NCI-H69 (cell line): ENCODE results near the gene SLC28A1.
A peak's percentile ranks its signal among the peaks of the same experiment; 100 is the strongest.
"Not testable (repeated sequence)": the region's sequence is repeated elsewhere in the genome, so short reads cannot be mapped to it uniquely, and the experiment has no call there.

ENCODE experiments used
- DNase-seq: peaks from one replicate; lab custom pipeline; 2025; lab: John Stamatoyannopoulos, UW

SLC28A1 gene

GRCh38 chr15:84970843-84971242 lies 86.4 kb downstream of the SLC28A1 start:
- DNase-seq, result no peak

DNA sequence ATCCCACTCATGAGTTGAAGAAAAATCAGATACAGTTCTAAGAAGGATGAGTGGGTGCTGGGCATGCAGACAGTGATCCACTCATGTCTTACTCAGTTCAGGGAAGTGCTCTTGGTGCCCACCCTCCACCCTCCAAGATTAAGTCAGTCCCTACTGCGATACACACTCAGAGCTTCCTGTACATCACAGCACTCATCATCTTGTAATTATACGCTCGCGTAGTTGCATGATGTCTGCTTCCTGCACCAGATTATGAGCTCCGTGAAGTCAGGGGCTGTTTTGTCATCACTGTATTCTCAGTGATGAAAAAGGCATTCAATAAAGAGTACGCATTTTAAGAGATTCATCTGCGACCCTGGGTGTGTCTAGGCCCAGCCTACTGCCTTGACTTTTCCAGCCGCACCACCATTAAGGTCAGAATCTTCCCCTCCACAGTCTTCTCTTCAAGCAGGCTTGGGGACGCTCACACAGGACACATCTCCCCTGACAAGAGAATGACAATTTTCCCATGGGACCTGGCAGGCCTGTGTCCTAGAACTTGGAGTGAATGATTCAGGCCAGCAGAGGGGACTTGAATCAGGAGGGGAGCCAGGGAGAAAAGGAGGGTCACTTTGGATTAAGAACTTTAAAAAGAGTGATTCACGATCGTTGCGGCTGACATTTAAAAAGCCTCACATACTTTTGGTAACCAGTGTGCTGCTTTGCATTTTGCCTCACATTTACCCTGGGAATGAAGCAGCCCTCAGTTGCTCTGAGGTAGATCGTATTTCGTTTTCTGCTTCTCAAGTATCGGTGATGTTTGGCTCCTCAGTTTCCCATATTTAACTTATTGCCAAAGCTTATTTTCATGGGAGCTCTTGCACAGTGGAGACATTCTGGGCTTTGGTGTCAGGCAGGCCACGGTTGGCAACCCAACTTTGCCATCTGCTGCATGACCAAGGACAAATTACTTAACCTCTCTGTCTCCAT lies 89.3 kb downstream of the SLC28A1 start:
- DNase-seq, result no peak

- no peak for DNase-seq
These were observed 91.4 kb downstream of the SLC28A1 start for GRCh38 chr15:84975871-84976351.

GRCh38 chr15:84976746-84977345 lies 92.4 kb downstream of the SLC28A1 start:
- DNase-seq, result no peak

DNA sequence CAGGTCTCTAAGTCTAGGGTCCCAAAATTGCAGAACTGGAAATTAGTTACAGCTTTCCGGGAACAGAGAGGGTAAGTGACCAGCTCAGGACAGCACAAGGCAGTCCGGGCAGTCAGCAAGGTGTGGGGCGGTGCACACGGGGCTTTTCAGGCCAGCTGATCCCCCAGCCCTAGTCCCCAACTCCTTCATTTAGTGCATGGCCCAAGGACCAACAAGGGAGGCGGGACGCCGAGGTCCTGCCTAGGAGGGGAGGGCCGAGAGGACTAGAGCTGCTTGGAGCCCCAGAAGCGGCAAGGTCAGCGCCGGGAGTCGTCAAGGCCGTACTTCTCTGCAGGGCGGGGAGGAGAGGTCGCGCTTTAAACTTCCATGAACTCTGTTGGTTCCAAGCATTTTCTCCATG lies 95.2 kb downstream of the SLC28A1 start:
- DNase-seq, result no peak

- peak; percentile 89 for DNase-seq
These were observed 96.0 kb downstream of the SLC28A1 start for GRCh38 chr15:84980196-84981053.

DNA sequence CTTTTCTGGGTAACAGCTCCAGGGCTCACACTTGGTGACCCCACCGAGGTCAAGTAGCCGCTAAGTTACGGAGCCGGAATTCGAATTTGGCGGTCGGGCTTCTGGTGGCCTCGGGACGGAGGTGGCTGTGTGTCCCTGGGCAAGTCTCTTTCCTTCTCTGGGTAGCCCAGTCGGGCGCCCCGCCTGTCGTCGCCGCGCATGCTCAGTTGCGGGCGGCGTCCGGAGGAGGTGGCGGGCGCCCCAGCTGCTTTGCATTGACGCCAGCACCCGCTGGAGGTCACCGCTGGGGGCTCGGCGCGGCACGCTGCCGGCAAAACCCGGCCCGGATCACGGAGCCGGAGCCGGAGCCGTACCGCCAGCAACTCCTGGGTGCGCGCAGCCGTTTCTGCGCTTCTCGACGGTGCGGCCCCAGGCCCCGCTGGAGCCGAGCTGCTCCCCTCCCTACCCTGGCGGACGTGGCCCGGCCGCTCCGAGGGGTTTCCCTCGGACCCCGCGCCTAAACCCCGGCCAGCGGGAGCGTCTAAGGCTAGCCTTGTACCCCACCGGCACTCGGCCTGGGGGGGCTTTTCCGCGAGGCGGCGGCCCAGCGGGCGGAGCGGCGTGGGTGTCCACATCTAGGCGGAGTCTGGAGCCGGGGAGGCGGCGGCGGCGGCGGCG lies 96.7 kb downstream of the SLC28A1 start:
- peak; percentile 94 for DNase-seq

- peak; percentile 60 for DNase-seq
These were observed 97.3 kb downstream of the SLC28A1 start, which contains the start of gene PDE8A for GRCh38 chr15:84981711-84982300. Gene PDE8A (plus strand): TSS chr15:84981856. CDS start chr15:84982163, 307 bp downstream.

- DNase-seq, result peak; percentile 37
These were observed 97.9 kb downstream of the SLC28A1 start for GRCh38 chr15:84982301-84982920.

GRCh38 chr15:84983294-84983693 lies 98.8 kb downstream of the SLC28A1 start:
- DNase-seq, result no peak

DNA sequence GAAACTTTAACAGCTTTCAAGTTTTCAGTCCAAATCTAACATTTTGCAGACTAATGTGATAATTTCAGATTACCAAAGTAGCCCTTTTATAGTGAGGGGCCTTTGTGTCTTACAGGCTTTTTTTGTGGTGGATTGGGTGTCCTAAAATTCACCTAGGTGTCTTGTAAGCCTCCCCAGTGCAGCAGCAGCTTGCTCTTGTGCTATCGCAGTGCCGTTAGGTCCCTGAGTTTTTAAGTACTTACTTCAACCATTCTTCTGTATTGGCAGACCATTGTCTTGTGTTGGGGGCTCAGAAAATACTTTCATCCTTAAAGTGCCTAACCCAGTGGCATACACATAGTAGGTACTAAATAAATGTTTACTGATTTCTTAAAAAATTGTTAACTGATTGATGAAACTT lies 99.2 kb downstream of the SLC28A1 start:
- DNase-seq, result peak; percentile 8

DNA sequence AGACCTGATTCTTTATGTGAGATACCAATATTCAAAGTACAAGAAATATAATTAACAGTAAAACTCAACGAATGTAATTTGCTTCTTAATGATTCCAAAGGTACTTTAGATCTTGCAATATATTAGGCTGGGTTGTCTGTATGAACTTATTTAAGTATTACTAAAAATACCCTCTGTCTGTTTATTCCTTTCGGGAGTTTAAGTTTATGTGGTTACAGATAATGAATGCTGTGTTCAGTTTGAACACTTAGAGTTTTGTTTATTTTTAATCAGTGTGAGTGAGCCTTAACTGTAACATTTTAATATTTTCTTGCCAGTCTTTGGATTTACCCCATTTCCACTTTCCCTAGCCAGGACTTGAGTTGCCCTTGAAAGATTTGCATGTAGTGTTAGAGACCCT lies 100.7 kb downstream of the SLC28A1 start:
- no peak for DNase-seq

DNA sequence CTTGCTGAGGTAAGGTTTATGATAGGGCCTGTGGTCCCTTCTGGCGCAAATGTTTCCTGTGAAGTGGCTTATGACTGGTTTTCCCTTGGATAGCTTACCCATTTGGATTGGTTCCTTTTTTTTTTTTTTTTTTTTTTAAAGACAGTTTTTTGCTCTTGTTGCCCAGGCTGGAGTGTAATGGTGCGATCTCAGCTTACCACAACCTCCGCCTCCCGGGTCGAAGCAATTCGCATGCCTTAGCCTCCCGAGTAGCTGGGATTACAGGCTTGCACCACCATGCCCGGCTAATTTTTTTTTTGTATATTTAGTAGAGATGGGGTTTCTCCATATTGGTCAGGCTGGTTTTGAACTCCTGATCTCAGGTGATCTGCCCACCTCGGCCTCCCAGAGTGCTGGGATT lies 102.9 kb downstream of the SLC28A1 start:
- DNase-seq, result not testable (repeated sequence)

GRCh38 chr15:84987949-84988624 lies 103.6 kb downstream of the SLC28A1 start:
- no peak for DNase-seq

GRCh38 chr15:84988909-84989644 lies 104.6 kb downstream of the SLC28A1 start:
- DNase-seq, result no peak

DNA sequence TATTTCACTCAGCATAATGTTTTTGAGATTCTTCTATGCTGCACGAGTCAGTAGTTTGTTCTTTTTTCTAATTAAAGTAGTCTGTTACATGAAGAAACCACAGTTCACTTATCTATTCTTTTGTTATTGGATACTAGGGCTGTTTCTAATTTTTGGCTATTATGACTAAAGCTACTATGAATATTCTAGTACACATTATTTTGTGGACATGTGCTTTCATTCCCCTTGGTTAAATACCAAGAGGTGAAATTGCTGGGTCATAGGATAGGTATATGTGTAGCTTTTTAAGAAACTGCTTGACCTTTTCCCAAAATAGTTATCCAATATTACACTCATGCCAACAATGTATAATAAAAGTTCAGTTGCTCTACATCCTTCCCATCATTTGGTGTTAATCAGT lies 106.0 kb downstream of the SLC28A1 start:
- DNase-seq, result no peak

- no peak for DNase-seq
These were observed 106.7 kb downstream of the SLC28A1 start for GRCh38 chr15:84991014-84991712.

- no peak for DNase-seq
These were observed 107.9 kb downstream of the SLC28A1 start for GRCh38 chr15:84992157-84992944.
